H9 (cell line): ENCODE data around the gene JAKMIP1. TPM values are rescaled to one million over a fixed set of nuclear protein-coding genes. Genes with fewer than 3 reads are reported as not detected.

Experiments used
- DNase-seq: peaks from one replicate; pipeline ENCODE4 v3.0.0-alpha.2; 2017
- H2AFZ ChIP-seq: one replicate; pipeline ENCODE4 v1.6.1; 2013; ENCODE audit warnings: mild to moderate bottlenecking, low read length, control low read depth, moderate library complexity
- H2AK5ac ChIP-seq: 2 replicates; pipeline ENCODE4 v1.6.1; 2013; ENCODE audit warnings: low read length, control low read depth, mixed read lengths; ENCODE audit not compliant: insufficient read length
- H2BK120ac ChIP-seq: one replicate; pipeline ENCODE4 v1.6.1; 2013; ENCODE audit warnings: low read depth, mild to moderate bottlenecking, low read length, control low read depth, inconsistent platforms; ENCODE audit not compliant: poor library complexity, severe bottlenecking
- H2BK12ac ChIP-seq: 2 replicates; pipeline ENCODE4 v1.6.1; 2013; ENCODE audit warnings: low read length, control low read depth, mixed read lengths, low read depth; ENCODE audit not compliant: insufficient read length
- H2BK15ac ChIP-seq: 2 replicates; pipeline ENCODE4 v1.6.1; 2013; ENCODE audit warnings: low read depth, low read length, control low read depth
- H2BK20ac ChIP-seq: one replicate; pipeline ENCODE4 v1.6.1; 2013; ENCODE audit warnings: low read depth, mild to moderate bottlenecking, low read length, control low read depth, inconsistent platforms; ENCODE audit not compliant: poor library complexity, severe bottlenecking
- H2BK5ac ChIP-seq: 2 replicates; pipeline ENCODE4 v1.6.1; 2013; ENCODE audit warnings: low read length, control low read depth, mixed read lengths; ENCODE audit not compliant: insufficient read length
- H3K14ac ChIP-seq: 2 replicates; pipeline ENCODE4 v1.6.1; 2013; ENCODE audit warnings: low read length, control low read depth; ENCODE audit not compliant: insufficient read depth
- H3K18ac ChIP-seq: 2 replicates; pipeline ENCODE4 v1.6.1; 2013; ENCODE audit warnings: low read depth, mild to moderate bottlenecking, mixed read lengths, low read length, control low read depth; ENCODE audit not compliant: insufficient read length
- H3K23ac ChIP-seq: 2 replicates; pipeline ENCODE4 v1.6.1; 2013; ENCODE audit warnings: low read length, control low read depth, mixed read lengths, low read depth; ENCODE audit not compliant: insufficient read length
- H3K23me2 ChIP-seq: 2 replicates; pipeline ENCODE4 v1.6.1; 2013; ENCODE audit warnings: low read depth, mild to moderate bottlenecking, mixed read lengths, low read length, control low read depth; ENCODE audit not compliant: insufficient read length, poor library complexity, severe bottlenecking
- H3K27ac ChIP-seq: 2 replicates; pipeline ENCODE4 v1.5.1; 2013; ENCODE audit warnings: low read length, control low read depth, mixed read lengths, low read depth; ENCODE audit not compliant: insufficient read length
- H3K27me3 ChIP-seq: 2 replicates; pipeline ENCODE4 v1.6.1; 2013; ENCODE audit warnings: low read length, control low read depth, inconsistent platforms; ENCODE audit not compliant: insufficient read depth
- H3K4ac ChIP-seq: 2 replicates; pipeline ENCODE4 v1.6.1; 2013; ENCODE audit warnings: low read depth, mild to moderate bottlenecking, control low read depth, inconsistent platforms, low read length, moderate library complexity
- H3K4me1 ChIP-seq: 2 replicates; pipeline ENCODE4 v1.6.1; 2013; ENCODE audit warnings: low read length, control low read depth, inconsistent platforms; ENCODE audit not compliant: insufficient read depth
- H3K4me2 ChIP-seq: 2 replicates; pipeline ENCODE4 v1.6.1; 2013; ENCODE audit warnings: low read length, control low read depth, mixed read lengths; ENCODE audit not compliant: insufficient read length, insufficient read depth
- H3K56ac ChIP-seq: 2 replicates; pipeline ENCODE4 v1.6.1; 2013; ENCODE audit warnings: low read depth, mild to moderate bottlenecking, mixed read lengths, low read length, control low read depth; ENCODE audit not compliant: insufficient read length
- H3K79me1 ChIP-seq: 2 replicates; pipeline ENCODE4 v1.6.1; 2013; ENCODE audit warnings: low read depth, mild to moderate bottlenecking, moderate library complexity, low read length, control low read depth, inconsistent platforms; ENCODE audit not compliant: insufficient read depth, poor library complexity, severe bottlenecking
- H3K79me2 ChIP-seq: 2 replicates; pipeline ENCODE4 v1.6.1; 2013; ENCODE audit warnings: low read length, control low read depth, inconsistent platforms; ENCODE audit not compliant: insufficient read depth
- H3K9ac ChIP-seq: 2 replicates; pipeline ENCODE4 v1.6.1; 2013; ENCODE audit warnings: low read length, control low read depth, mixed read lengths; ENCODE audit not compliant: insufficient read length; ENCODE audit errors: extremely low read depth
- H3K9me3 ChIP-seq: one replicate; pipeline ENCODE4 v1.6.1; 2013; ENCODE audit warnings: low read depth, low read length, inconsistent platforms; ENCODE audit not compliant: control insufficient read depth
- H3T11ph ChIP-seq: one replicate; pipeline ENCODE4 v1.6.1; 2013; ENCODE audit warnings: mild to moderate bottlenecking, low read length, control low read depth, inconsistent platforms
- H4K20me1 ChIP-seq: one replicate; pipeline ENCODE4 v1.6.1; 2013; ENCODE audit not compliant: control insufficient read depth, insufficient read length, insufficient read depth
- H4K5ac ChIP-seq: 2 replicates; pipeline ENCODE4 v1.6.1; 2013; ENCODE audit warnings: low read depth, mild to moderate bottlenecking, mixed read lengths, low read length, control low read depth; ENCODE audit not compliant: insufficient read length
- H4K8ac ChIP-seq: replicated peaks from 2 replicates; pipeline ENCODE4 v1.6.1; 2013; ENCODE audit warnings: low read length, control low read depth, mixed read lengths, low read depth; ENCODE audit not compliant: insufficient read length
- H4K91ac ChIP-seq: 2 replicates; pipeline ENCODE4 v1.6.1; 2013; ENCODE audit warnings: low read depth, mild to moderate bottlenecking, moderate library complexity, mixed read lengths, low read length, control low read depth; ENCODE audit not compliant: insufficient read length
- H3K27ac Mint-ChIP-seq, 3 experiments: 2 replicates in 2 of 3; 3 replicates in 1 of 3; pipeline ENCODE4 v1.8.0; 2020 to 2021; ENCODE audit warnings: mixed read lengths in 3 of 3, mild to moderate bottlenecking in 1 of 3, moderate library complexity in 1 of 3
- H3K27me3 Mint-ChIP-seq: 2 replicates; pipeline ENCODE4 v1.8.0; 2021; ENCODE audit warnings: low read depth, mild to moderate bottlenecking, moderate library complexity, mixed read lengths
- H3K36me3 Mint-ChIP-seq, 3 experiments: 2 replicates in 2 of 3; 3 replicates in 1 of 3; pipeline ENCODE4 v1.8.0; 2020 to 2021; ENCODE audit warnings: low read depth in 3 of 3, mixed read lengths in 3 of 3; ENCODE audit not compliant: insufficient read depth in 1 of 3
- H3K4me1 Mint-ChIP-seq, 2 experiments: 2 replicates each; pipeline ENCODE4 v1.8.0; 2020; ENCODE audit warnings: mixed read lengths in 2 of 2
- H3K4me3 Mint-ChIP-seq, 2 experiments: 2 replicates in 1 of 2; 3 replicates in 1 of 2; pipeline ENCODE4 v1.8.0; 2020 to 2021; ENCODE audit warnings: mild to moderate bottlenecking in 2 of 2, mixed read lengths in 2 of 2, moderate library complexity in 1 of 2
- H3K9me3 Mint-ChIP-seq, 2 experiments: 2 replicates in 1 of 2; 3 replicates in 1 of 2; pipeline ENCODE4 v1.8.0; 2020; ENCODE audit warnings: mild to moderate bottlenecking in 2 of 2, mixed read lengths in 2 of 2, moderate library complexity in 1 of 2
- WGBS: extraction: QIAGEN DNeasy Blood & Tissue Kit; methylation state at CpG from one replicate; pipeline ENCODE4 v1.1.7; 2013; ENCODE audit warnings: missing lambda C conversion rate, low lambda C conversion rate, mixed read lengths; ENCODE audit not compliant: insufficient read length; ENCODE audit errors: extremely low coverage; 5-methylcytosine and 5-hydroxymethylcytosine counted together
- total RNA-seq: library from RNA; stranded (reverse); gene quantifications from 2 replicates; pipeline ENCODE4 v1.2.1, GENCODE V29; 2021
- TF ChIP-seq, protein P1 (sequence below): fragments of 200-600 bp; sonication (generic); conservative IDR thresholded peaks from 3 replicates; pipeline ENCODE4 v1.8.0; 2021; ENCODE audit warnings: antibody characterized with exemption, mild to moderate bottlenecking

The JAKMIP1 gene
- total RNA-seq, 1 experiment from 2014 or later, result 1.5 TPM

DNA sequence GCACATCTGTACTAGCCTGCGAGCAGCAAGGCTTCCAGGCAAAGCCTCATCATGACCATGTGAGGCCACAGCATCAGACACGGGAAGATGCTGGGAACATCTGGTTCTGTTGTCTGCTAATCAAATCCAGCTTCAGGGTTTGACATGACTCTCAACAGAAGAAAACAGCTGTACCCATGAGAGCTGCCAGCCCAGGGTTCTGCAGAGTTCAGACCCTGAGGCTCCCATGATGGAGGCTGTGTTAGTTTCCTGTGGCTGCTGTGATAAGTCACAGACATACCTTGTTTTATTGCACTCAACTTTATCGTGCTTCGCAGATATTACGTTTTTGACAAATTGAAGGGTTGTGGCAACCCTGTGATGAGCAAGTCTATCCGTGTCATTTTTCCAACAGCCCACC, 37.5 kb downstream of the JAKMIP1 start:
- DNase-seq, result no peak
- Histone ChIP-seq H2BK120ac (no peak overlapping the region), H4K5ac (no peak overlapping the region), H3K9ac (no peak overlapping the region), H2BK20ac (no peak overlapping the region), H4K8ac (no peak overlapping the region), H2AK5ac (no peak overlapping the region), H4K91ac (no peak overlapping the region), H3K56ac (no peak overlapping the region), H4K20me1 (peaks cover 6% of the 10 kb centered on the region), H2BK15ac (no peak overlapping the region), H3K18ac (no peak overlapping the region), H3K79me1 (no peaks in the 10 kb centered on the region), H3K4me1 (no peaks in the 10 kb centered on the region), H2AFZ (no peak overlapping the region), H3K27ac (no peak overlapping the region), H3K23me2 (peaks cover 2% of the 10 kb centered on the region), H2BK12ac (no peak overlapping the region), H3K4me2 (no peak overlapping the region), H3K27me3 (no peaks in the 10 kb centered on the region), H3K4ac (no peak overlapping the region), H3T11ph (no peak overlapping the region), H3K23ac (no peak overlapping the region), H3K14ac (no peak overlapping the region; the same call in 1 of the 2 replicates), H2BK5ac (no peak overlapping the region), H3K9me3 (peaks cover 8% of the 10 kb centered on the region), H3K79me2 (no peaks in the 10 kb centered on the region)
- Mint-ChIP-seq H3K4me3 (no peak overlapping the region), H3K4me1 (peaks cover 5 to 10% of the 10 kb centered on the region in 2 experiments), H3K36me3 (peaks cover 2 to 20% (median 17%) of the 10 kb centered on the region in 3 experiments; a peak in 6 of 7 replicates), H3K9me3 (peaks cover 9 to 25% of the 10 kb centered on the region in 2 experiments), H3K27me3 (peaks cover 10% of the 10 kb centered on the region), H3K27ac (no peak overlapping the region)
- no CpG with 5 or more reads among the region's 6 CpGs for WGBS
- TF ChIP-seq, protein P1, sequence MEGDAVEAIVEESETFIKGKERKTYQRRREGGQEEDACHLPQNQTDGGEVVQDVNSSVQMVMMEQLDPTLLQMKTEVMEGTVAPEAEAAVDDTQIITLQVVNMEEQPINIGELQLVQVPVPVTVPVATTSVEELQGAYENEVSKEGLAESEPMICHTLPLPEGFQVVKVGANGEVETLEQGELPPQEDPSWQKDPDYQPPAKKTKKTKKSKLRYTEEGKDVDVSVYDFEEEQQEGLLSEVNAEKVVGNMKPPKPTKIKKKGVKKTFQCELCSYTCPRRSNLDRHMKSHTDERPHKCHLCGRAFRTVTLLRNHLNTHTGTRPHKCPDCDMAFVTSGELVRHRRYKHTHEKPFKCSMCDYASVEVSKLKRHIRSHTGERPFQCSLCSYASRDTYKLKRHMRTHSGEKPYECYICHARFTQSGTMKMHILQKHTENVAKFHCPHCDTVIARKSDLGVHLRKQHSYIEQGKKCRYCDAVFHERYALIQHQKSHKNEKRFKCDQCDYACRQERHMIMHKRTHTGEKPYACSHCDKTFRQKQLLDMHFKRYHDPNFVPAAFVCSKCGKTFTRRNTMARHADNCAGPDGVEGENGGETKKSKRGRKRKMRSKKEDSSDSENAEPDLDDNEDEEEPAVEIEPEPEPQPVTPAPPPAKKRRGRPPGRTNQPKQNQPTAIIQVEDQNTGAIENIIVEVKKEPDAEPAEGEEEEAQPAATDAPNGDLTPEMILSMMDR, result no peak
